Endothelial cell (in vitro differentiated cells): ENCODE data around the gene PRKG1. TPM values are rescaled to one million over a fixed set of nuclear protein-coding genes. Genes with fewer than 3 reads are reported as not detected.

Experiments
- DNase-seq: peaks from one replicate; pipeline ENCODE4 v3.0.0; 2021; ENCODE audit warnings: low spot score
- H3K27ac Mint-ChIP-seq: one replicate; pipeline ENCODE4 v1.8.0; 2021; ENCODE audit warnings: mixed read lengths, inconsistent platforms; ENCODE audit not compliant: unreplicated experiment
- H3K27me3 Mint-ChIP-seq: one replicate; pipeline ENCODE4 v1.8.0; 2021; ENCODE audit warnings: mild to moderate bottlenecking, moderate library complexity, mixed read lengths, inconsistent platforms; ENCODE audit not compliant: unreplicated experiment
- H3K36me3 Mint-ChIP-seq: one replicate; pipeline ENCODE4 v1.8.0; 2021; ENCODE audit warnings: mild to moderate bottlenecking, low read depth, mixed read lengths, inconsistent platforms; ENCODE audit not compliant: unreplicated experiment
- H3K4me1 Mint-ChIP-seq: one replicate; pipeline ENCODE4 v1.8.0; 2021; ENCODE audit warnings: mild to moderate bottlenecking, mixed read lengths, inconsistent platforms; ENCODE audit not compliant: unreplicated experiment
- H3K4me3 Mint-ChIP-seq: one replicate; pipeline ENCODE4 v1.8.0; 2021; ENCODE audit warnings: mild to moderate bottlenecking, mixed read lengths, inconsistent platforms; ENCODE audit not compliant: unreplicated experiment
- H3K9me3 Mint-ChIP-seq: one replicate; pipeline ENCODE4 v1.8.0; 2021; ENCODE audit warnings: mixed read lengths, inconsistent platforms; ENCODE audit not compliant: unreplicated experiment
- total RNA-seq: library from RNA; stranded (reverse); fragmentation: NEBNext Ultra II Directional; extraction: Animal tissue kit (Norgen Biotek cat#: 25700); gene quantifications from one replicate; pipeline ENCODE4 v1.2.1, GENCODE V29; 2021; ENCODE audit not compliant: unreplicated experiment
- TF ChIP-seq, protein P1 (sequence below): fragments of 200-600 bp; sonication (generic); IDR thresholded peaks from one replicate; pipeline ENCODE4 v1.5.0; 2021; ENCODE audit warnings: antibody characterized with exemption; ENCODE audit not compliant: unreplicated experiment

PRKG1 gene
- total RNA-seq, 1 donor from 2014 or later = 10.7 TPM

GRCh38 chr10:52083422-52083821 is 1009.1 kb downstream of the PRKG1 start:
- Mint-ChIP-seq H3K9me3 (no peaks in the 10 kb centered on the region), H3K27me3 (no peaks in the 10 kb centered on the region), H3K36me3 (no peaks in the 10 kb centered on the region), H3K27ac (no peak overlapping the region), H3K4me3 (no peak overlapping the region), H3K4me1 (no peaks in the 10 kb centered on the region)
- TF ChIP-seq, protein P1, sequence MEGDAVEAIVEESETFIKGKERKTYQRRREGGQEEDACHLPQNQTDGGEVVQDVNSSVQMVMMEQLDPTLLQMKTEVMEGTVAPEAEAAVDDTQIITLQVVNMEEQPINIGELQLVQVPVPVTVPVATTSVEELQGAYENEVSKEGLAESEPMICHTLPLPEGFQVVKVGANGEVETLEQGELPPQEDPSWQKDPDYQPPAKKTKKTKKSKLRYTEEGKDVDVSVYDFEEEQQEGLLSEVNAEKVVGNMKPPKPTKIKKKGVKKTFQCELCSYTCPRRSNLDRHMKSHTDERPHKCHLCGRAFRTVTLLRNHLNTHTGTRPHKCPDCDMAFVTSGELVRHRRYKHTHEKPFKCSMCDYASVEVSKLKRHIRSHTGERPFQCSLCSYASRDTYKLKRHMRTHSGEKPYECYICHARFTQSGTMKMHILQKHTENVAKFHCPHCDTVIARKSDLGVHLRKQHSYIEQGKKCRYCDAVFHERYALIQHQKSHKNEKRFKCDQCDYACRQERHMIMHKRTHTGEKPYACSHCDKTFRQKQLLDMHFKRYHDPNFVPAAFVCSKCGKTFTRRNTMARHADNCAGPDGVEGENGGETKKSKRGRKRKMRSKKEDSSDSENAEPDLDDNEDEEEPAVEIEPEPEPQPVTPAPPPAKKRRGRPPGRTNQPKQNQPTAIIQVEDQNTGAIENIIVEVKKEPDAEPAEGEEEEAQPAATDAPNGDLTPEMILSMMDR = no peak
- DNase-seq = no peak

DNA sequence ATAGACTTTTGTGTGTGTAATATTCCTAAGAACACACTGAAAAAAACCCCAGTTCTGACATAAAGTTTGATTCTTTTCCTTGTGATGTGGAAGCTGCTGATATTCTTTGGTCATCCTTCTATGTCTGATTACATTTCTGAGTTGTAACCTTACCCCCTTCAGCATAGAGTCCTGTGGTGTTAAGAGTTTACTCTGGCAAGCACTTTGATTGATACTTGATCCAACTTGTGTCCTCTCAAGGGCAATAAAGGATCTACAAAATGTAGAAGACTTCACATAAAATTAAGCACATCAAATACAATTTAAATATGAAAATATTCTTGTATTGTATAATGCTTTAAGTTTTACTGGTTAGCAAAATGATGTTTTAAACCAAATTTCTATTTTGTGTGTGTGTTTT is 1018.1 kb downstream of the PRKG1 start:
- Mint-ChIP-seq H3K9me3 (no peaks in the 10 kb centered on the region), H3K4me3 (no peak overlapping the region), H3K4me1 (peaks cover 17% of the 10 kb centered on the region), H3K27ac (no peak overlapping the region), H3K27me3 (no peaks in the 10 kb centered on the region), H3K36me3 (no peaks in the 10 kb centered on the region)
- DNase-seq = no peak
- TF ChIP-seq, protein P1 = no peak

DNA sequence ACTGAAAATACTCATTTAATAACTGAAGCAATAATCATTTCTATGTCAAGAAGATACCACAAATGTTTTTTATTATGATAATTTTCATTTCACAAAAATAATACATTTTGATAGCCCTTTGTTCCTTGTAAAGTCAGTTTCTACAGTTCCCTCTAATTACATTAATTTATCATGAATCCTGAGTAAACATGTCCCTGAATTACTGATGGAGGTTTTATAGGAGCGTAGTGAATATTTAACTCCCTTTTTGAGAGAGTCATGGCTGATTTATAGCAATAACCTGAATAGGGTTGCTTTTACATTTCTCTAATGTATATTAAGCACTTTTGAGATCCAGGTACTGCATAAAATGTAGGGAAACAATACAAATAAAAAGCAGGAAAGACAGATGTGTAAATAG is 1023.8 kb downstream of the PRKG1 start:
- Mint-ChIP-seq H3K36me3 (no peaks in the 10 kb centered on the region), H3K27me3 (no peaks in the 10 kb centered on the region), H3K27ac (no peak overlapping the region), H3K4me1 (peaks cover 17% of the 10 kb centered on the region), H3K4me3 (no peak overlapping the region), H3K9me3 (no peaks in the 10 kb centered on the region)
- TF ChIP-seq, protein P1 = no peak
- no peak for DNase-seq

- no peak for DNase-seq
- H3K4me3 Mint-ChIP-seq = no peak overlapping the region
- H3K27ac Mint-ChIP-seq = no peak overlapping the region
- no peaks in the 10 kb centered on the region for H3K36me3 Mint-ChIP-seq
- TF ChIP-seq, protein P1 = no peak
- H3K9me3 Mint-ChIP-seq = no peaks in the 10 kb centered on the region
- no peaks in the 10 kb centered on the region for H3K27me3 Mint-ChIP-seq
- H3K4me1 Mint-ChIP-seq = peaks cover 17% of the 10 kb centered on the region
Observed at GRCh38 chr10:52099026-52099600, 1024.8 kb downstream of the PRKG1 start.

DNA sequence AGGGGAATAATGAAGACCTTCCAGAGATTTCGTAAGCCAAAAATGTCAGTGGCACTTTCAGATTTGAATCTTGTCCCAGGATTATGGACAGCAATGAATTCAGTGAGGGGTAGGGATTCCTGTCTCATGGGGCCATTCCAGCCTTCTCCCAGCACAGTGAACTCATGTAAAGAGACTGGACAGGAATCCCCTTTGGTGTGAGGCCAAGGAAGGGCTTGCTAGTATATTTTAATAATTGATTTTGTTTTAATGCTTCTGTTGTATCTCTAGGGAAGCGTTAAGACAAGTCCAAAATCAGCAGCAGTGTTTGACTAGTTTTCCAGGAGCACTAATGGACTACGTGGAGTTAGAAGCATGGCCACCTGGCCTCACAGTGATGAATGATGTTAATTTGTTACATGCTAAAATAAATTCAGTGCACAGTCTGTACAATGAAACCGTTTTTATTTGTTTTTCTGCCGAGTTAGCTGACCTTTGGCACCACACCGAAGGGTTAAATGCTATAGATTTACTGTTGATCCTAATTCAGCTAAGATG is 1025.8 kb downstream of the PRKG1 start:
- no peaks in the 10 kb centered on the region for H3K27me3 Mint-ChIP-seq
- H3K4me1 Mint-ChIP-seq = peaks cover 12% of the 10 kb centered on the region
- H3K36me3 Mint-ChIP-seq = no peaks in the 10 kb centered on the region
- no peak for DNase-seq
- TF ChIP-seq, protein P1 = no peak
- H3K9me3 Mint-ChIP-seq = no peaks in the 10 kb centered on the region
- no peak overlapping the region for H3K27ac Mint-ChIP-seq
- no peak overlapping the region for H3K4me3 Mint-ChIP-seq
